Glomerular visceral epithelial cell (primary cell): ENCODE measurements around the gene CATSPER4.
"Not testable (repeated sequence)": the region's sequence is repeated elsewhere in the genome, so short reads cannot be mapped to it uniquely, and the experiment has no call there.

ENCODE experiments used
- DNase-seq: peaks from one replicate; pipeline ENCODE4 v3.0.0-alpha.2; 2016; ENCODE audit errors: extremely low spot score

The CATSPER4 gene

GRCh38 chr1:26195805-26196204, 5.4 kb downstream of the CATSPER4 start:
- DNase-seq, result no peak

GRCh38 chr1:26197301-26197700, 6.9 kb downstream of the CATSPER4 start:
- no peak for DNase-seq

DNA sequence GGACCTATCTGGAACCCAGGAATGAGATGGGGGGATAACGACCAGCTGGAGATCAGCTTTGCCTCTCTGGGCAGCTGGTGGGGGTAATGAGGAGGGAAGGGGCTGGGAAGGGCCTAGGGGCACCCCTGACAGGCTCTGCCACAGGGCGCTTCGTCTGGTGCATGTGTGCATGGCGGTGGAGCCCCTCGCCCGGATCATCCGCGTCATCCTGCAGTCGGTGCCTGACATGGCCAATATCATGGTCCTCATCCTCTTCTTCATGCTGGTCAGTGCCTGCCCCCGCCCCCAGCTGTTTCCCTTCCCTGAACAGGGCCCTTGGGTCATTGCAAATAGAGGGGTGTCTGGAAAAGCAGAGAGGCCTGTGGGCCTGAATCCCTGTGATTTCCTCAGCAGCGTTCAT, 7.4 kb downstream of the CATSPER4 start:
- no peak for DNase-seq

DNA sequence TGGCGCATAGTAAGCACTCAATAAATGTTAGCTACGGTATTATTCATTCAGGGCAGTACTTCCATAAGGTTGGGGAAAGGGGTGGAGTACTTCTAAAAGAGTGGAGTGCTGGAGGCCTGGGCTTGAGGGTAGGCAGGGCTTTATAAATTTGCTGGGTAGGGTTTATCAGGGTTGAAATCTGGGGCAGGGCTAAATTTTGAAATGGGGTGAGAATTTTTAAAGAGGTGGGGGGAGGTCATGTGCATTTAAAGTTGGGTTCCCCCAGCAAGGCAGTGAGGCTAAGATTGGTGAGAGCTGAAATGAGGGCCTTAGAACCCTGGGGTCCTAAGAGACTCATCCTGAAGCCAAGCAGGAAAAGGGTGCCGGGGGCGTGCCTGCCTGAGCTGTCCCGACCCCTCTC, 10.0 kb downstream of the CATSPER4 start:
- no peak for DNase-seq

DNA sequence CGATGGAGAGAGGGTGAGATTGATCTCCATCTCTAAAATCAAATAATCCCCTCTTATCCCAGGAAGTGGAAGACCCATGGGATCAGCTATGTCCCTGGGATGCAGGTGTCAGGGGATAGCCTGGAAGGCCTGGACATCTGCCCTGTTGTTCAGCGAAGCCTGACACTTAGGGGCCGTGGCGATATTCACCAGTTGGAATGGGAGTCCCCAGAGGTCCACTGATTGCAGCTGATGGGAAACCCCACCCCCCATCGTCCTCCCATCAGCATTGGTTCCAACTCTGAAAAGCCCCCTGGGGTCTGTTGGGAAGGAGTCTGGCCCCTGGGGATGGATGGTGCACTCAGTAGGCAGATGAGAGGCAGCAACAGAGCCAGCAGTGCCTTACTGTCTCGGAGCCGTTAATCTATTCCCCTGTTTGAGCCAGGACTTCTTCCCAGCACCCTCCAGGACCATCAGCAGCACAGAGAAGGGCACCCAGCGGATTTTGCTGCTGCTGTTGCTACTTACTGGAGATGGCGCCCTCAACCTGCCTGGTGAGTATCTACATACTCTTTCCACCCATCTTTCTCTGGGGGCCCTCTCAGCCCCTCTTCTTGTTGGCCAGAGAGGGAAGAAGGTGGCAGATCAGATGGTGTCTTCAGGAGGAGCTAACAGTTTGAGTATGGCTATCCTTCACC, 13.4 kb downstream of the CATSPER4 start:
- DNase-seq, result no peak

DNA sequence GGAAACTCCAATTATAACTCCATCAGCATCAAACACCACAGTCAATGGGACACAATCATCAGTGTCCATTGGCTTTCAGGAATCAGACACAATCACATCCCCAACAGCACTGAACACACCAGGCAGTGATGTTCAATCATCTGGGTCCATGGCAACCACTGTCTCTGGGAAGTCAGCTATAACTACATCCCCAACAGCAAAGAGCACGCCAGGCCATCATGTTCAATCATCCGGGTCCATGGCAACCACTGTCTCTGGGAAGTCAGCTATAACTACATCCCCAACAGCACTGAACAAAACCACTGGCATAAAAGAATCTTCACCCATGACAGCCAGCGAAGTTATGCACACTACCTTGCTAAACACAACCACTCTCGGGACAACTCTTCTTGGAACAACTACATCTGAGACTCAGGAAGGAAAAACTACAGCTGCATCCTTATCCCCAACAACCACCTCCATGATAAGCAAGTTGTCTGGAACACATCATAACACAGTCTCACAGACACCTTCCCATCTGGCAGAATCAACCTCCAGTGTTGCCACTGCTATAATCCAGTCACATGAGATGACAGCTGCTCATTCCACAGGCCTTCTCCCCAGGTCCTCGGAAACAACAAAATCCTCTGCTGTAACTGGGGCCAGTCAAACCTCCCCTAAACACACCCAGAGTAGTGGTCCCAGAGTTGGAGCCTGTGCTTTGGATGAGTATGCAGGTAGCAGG, 19.9 kb downstream of the CATSPER4 start:
- DNase-seq, result no peak

- no peak for DNase-seq
Observed at GRCh38 chr1:26212726-26213125, 22.3 kb downstream of the CATSPER4 start.

GRCh38 chr1:26213335-26213905, 23.0 kb downstream of the CATSPER4 start:
- no peak for DNase-seq

GRCh38 chr1:26215246-26215645, 24.8 kb downstream of the CATSPER4 start:
- no peak for DNase-seq

GRCh38 chr1:26218906-26219494, 28.6 kb downstream of the CATSPER4 start:
- peak; percentile 89 for DNase-seq

GRCh38 chr1:26220199-26220912, 30.0 kb downstream of the CATSPER4 start:
- no peak for DNase-seq

DNA sequence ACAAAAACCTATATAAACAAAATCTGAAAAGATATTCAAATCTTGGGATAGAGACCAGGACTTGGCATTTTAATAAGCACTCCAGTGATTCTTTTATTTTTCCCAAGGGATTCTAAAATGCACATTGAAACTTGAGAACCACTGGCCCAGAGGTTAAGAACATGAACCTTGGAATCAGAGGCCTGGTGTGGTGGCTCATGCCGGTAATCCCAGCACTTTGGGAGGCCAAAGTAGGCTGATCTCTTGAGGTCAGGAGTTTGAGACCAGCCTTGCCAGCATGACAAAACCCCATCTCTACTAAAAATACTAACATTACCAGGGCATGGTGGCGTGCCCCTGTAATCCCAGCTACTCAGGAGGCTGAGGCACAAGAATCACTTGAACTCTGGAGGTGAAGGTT, 30.7 kb downstream of the CATSPER4 start:
- DNase-seq, result no peak

GRCh38 chr1:26224606-26225005, 34.2 kb downstream of the CATSPER4 start:
- DNase-seq, result no peak

DNA sequence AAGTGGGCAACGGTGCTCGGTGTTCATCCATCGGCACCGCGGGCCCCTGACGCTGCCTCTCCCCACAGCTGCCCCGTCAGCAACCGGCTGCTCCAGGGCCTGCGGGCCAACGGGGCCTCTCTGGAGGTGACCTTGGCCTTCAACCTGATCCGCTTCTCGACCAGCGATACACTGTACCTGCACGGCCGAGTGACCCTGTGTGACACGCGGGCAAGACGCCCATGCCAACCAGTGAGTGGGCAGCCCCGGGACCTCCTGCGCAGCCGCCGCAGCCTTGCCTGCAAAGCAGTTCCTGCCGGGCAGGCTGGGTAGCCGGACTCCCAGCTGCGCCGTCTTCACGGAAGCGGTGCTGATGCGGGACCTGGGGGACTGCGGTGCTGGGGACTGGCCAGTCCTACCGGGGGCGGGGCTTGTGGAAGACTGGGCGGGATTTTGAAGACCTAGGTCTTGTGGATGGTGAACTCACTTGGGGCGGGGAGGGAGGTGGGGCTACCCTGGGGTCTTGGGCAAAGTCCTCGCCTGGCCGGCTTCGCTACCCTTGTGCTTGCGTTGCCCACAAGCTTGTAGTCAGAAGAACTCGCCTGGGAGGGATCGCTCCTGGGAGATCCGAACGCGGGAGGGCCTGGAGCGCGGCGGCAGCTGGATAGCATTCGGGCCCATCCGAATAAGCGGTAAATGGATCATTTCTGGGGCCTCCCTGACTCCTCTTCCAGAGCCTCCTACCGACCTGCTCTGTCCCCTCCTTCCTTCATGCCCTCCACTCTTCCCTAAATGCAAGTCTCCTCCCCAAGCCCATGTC, 34.8 kb downstream of the CATSPER4 start:
- DNase-seq, result no peak

- DNase-seq, result not testable (repeated sequence)
Observed at GRCh38 chr1:26230682-26231081, 40.3 kb downstream of the CATSPER4 start.

- peak; percentile 98 for DNase-seq
Observed at GRCh38 chr1:26233903-26234643, 43.7 kb downstream of the CATSPER4 start, which contains the start of gene CEP85. Gene CEP85 (plus strand): TSS chr1:26234200. CDS start chr1:26239784, 5,584 bp downstream.

DNA sequence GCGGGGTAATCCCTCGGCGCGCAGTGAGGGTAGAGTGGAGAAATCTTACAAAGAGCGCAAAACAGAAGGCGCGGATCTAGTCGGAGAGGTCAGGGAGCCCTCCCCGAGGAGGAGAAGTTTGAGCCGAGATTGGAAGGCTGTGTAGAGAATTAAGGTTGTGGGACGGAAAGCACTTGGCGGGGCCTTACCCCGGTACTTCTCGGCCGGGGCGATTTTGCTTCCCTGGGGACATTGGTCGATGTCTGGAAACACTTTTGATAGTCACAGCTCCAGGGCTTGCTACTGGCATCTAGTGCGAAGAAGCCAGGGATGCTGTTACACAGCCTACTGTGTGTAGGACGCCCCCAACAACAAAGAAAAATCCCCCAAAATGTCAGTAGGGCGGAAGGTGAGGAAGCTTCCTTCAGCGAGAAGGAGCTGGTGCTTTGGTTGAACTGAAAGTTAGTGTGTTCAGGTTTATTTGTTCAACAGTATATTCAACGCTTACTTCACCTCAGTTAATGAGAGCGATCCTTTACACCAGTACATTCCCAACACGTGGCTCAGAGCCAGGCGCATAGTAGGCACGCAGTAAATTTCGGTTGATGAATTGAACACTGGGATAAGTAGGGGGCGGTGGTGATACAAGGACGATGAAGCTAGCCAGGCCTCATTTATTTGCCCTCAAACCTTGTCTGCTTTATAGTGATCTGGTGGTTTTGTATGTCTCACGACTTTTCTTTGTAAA, 44.4 kb downstream of the CATSPER4 start:
- peak; percentile 24 for DNase-seq

DNA sequence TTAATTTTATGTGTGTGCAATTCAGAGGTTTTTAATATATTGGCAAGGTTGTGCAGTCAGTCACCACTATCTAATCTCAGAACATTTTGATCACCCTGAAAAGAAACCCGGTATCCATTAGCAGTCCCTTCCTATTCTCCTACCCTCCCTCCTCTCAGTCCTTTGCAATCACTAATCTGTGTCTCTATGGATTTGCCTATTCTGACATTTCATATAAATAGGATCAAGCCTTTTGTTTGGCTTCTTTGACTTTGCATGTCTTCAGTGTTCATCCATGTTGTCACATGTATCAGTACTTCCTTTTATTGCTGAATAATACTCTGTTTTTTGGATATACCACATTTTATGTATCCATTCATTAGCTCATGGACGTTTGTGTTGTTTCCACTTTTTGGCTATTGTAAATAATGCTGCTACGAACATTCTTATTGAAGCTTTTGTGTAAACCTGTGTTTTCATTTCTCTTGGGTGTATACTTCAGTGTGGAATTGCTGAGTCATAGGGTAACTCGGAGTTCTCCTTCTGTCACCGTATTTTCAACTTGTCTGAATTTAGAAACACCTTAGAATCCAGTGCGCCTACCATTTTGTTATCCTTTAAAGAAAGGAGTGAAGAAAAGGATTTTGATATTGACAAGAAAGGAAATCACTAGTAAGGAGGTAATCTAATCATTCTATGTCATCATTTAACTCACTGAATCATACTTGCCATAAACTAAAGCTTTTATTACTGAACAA, 47.0 kb downstream of the CATSPER4 start:
- DNase-seq, result no peak

GRCh38 chr1:26239936-26240335, 49.5 kb downstream of the CATSPER4 start:
- DNase-seq, result no peak
